ENCODE results near the gene KCNE4. TPM values are rescaled to one million over a fixed set of nuclear protein-coding genes. Genes with fewer than 3 reads are reported as not detected.
"Not testable (repeated sequence)": the region's sequence is repeated elsewhere in the genome, so short reads cannot be mapped to it uniquely, and the experiment has no call there.

KCNE4 gene
- total RNA-seq, 4 donors from 2014 or later, result 2.0 to 6.1 (median 3.3) TPM

DNA sequence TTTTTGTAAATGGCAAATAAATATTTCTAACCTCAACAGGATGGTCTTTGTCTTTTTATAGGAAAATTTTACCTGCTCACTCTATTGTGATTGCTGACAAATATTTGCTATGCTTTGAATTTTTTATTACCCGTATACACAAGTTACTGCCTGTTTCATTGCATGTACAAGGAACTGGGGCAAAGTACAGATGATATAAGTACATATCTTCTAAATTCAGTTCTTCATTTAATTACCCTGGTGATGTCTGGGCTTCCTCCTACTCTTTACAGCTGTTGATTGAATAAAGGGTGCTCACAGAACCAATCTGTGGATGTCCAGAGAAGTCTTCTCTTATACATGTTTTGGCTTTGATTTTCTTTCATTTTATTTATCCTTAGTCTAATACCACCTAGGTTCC is 26.5 kb downstream of the KCNE4 start:
- Histone ChIP-seq H3K9me3 (no peaks in the 10 kb centered on the region), H3K36me3 (no peaks in the 10 kb centered on the region), H3K4me3 (no peak overlapping the region), H3K27me3 (no peaks in the 10 kb centered on the region), H3K4me1 (no peaks in the 10 kb centered on the region), H3K27ac (no peak overlapping the region)
- ATAC-seq (no peak), DNase-seq (no peak)
- TF ChIP-seq POLR2A (IDR thresholded peaks at IDR 0.05), result no peak
- no peak for TF ChIP-seq CTCF (IDR thresholded peaks at IDR 0.05 in 4 of 5, conservative IDR thresholded peaks at IDR 0.05 in 1 of 5)
- intact Hi-C loops (cut with DNase I; ENCODE audit: low total_unique reads), result no loop called here
- in situ Hi-C loops (cut with MboI; ENCODE audit: low sequenced_read_pairs in 4 of 4), result no loop called here

DNA sequence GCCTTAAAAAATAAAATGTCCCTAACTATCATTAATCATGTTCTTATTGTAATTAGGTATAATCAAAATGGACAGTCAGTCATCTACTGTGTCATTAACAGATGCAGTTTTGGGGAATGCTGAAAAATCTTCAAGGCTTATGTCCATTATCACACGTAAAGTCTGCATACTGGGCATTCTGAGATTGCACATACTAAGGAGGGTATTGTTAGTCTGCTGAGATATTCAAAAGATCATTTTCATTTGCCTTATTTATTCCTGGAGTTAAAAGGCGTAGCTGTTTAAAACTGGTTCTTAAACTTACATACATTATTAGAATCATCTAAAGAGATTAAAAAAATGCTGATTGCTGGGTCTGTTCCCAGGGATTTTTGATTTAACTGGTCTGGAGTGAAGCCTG is 27.4 kb downstream of the KCNE4 start:
- in situ Hi-C loops (cut with MboI; ENCODE audit: low sequenced_read_pairs in 4 of 4), result no loop called here
- Histone ChIP-seq H3K36me3 (no peaks in the 10 kb centered on the region), H3K27me3 (no peaks in the 10 kb centered on the region), H3K4me1 (no peaks in the 10 kb centered on the region), H3K27ac (no peak overlapping the region), H3K4me3 (no peak overlapping the region), H3K9me3 (no peaks in the 10 kb centered on the region)
- ATAC-seq (no peak), DNase-seq (no peak)
- intact Hi-C loops (cut with DNase I; ENCODE audit: low total_unique reads), result no loop called here
- TF ChIP-seq CTCF (IDR thresholded peaks at IDR 0.05 in 4 of 5, conservative IDR thresholded peaks at IDR 0.05 in 1 of 5), result no peak
- TF ChIP-seq POLR2A (IDR thresholded peaks at IDR 0.05), result no peak

- Histone ChIP-seq H3K27me3 (no peaks in the 10 kb centered on the region), H3K9me3 (no peaks in the 10 kb centered on the region), H3K27ac (no peak overlapping the region), H3K36me3 (no peaks in the 10 kb centered on the region), H3K4me1 (no peaks in the 10 kb centered on the region), H3K4me3 (no peak overlapping the region)
- TF ChIP-seq POLR2A (IDR thresholded peaks at IDR 0.05) (no peak), CTCF (IDR thresholded peaks at IDR 0.05 in 4 of 5, conservative IDR thresholded peaks at IDR 0.05 in 1 of 5) (no peak)
- ATAC-seq (no peak), DNase-seq (no peak)
- in situ Hi-C loops (cut with MboI; ENCODE audit: low sequenced_read_pairs in 4 of 4), result no loop called here
- intact Hi-C loops (cut with DNase I; ENCODE audit: low total_unique reads), result no loop called here
These were observed 27.9 kb downstream of the KCNE4 start for GRCh38 chr2:223079925-223080324.

DNA sequence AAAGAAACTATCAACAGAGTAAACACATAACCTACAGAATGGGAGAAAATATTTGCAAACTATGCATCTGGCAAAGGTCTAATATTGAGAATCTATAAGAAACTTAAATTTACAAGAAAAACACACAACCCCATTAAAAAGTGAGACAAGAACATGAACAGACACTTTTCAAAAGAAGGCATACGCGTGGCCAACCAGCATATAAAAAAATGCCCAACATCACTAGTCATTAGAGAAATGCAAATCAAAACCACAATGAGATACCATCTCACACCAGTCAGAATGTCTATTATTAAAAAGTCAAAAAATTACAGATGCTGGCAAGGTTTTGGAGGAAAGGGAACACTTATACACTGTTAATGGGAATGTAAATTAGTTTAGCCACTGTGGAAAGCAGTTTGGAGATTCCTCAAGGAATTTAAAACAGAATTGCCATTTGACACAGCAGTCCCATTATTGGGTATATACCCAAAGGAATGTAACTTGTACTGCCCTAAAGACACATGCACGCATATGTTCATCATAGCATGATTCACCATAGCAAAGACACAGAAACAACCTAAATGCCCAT is 28.9 kb downstream of the KCNE4 start:
- H3K36me3 ChIP-seq; H3K9me3 ChIP-seq; H3K27me3 ChIP-seq; DNase-seq; H3K4me3 ChIP-seq; in situ Hi-C loops (cut with MboI; ENCODE audit: low sequenced_read_pairs in 4 of 4); H3K4me1 ChIP-seq; intact Hi-C loops (cut with DNase I; ENCODE audit: low total_unique reads); ATAC-seq; H3K27ac ChIP-seq: not testable (repeated sequence)

DNA sequence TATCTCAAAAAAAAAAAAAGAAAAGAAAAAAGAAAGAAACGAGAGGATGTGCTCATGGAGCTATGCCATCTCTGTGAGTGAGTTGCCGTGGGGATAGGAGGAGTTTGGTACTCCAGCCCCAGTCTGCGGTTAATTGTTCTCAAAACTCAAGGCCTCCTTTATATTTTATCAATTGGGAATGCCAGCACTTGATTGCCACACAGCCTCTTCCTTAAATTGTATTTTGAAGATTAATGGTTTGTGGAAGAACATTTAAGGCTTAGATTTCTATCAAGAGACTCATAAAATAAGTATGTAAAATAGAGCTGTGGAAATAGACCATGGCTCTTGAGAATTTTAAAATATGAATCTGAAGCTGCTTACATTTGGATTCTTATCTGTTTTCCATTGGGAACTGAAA is 29.8 kb downstream of the KCNE4 start:
- no peak for TF ChIP-seq CTCF (IDR thresholded peaks at IDR 0.05 in 4 of 5, conservative IDR thresholded peaks at IDR 0.05 in 1 of 5)
- no peak for TF ChIP-seq POLR2A (IDR thresholded peaks at IDR 0.05)

More for the DNA sequence above, 29.8 kb downstream of the KCNE4 start:
- no peak for DNase-seq
- Histone ChIP-seq H3K4me1 (peaks cover 0 to 3% of the 10 kb centered on the region in 2 donors), H3K36me3 (no peaks in the 10 kb centered on the region), H3K27ac (no peak overlapping the region), H3K27me3 (no peaks in the 10 kb centered on the region), H3K9me3 (no peaks in the 10 kb centered on the region), H3K4me3 (no peak overlapping the region)
- intact Hi-C loops (cut with DNase I; ENCODE audit: low total_unique reads) (no loop called here), in situ Hi-C loops (cut with MboI; ENCODE audit: low sequenced_read_pairs in 4 of 4) (no loop called here)
- ATAC-seq, result no peak
